ENCODE data around the gene GNGT2. TPM values are rescaled to one million over a fixed set of nuclear protein-coding genes. Genes with fewer than 3 reads are reported as not detected.

Gene GNGT2
- total RNA-seq: 3.2 and 3.3 TPM in 2 replicates

GRCh38 chr17:49210158-49211029, at the start of gene GNGT2, which contains the start of gene ABI3:
Gene GNGT2, minus strand, starts transcription at chr17:49210574. Its CDS starts 3,152 bp downstream, at chr17:49207422.
Gene ABI3, plus strand, starts transcription at chr17:49210707. Its CDS starts 18 bp downstream, at chr17:49210725.

GRCh38 chr17:49230636-49231562, 20.5 kb upstream of the GNGT2 start, which contains the start of gene PHOSPHO1:
Gene PHOSPHO1, minus strand, starts transcription at chr17:49230787. Its CDS starts 4,096 bp downstream, at chr17:49226691.

Other genes with a start within 250 kb of the GNGT2 start
- gene GIP, start 242.0 kb downstream of the GNGT2 start, total RNA-seq: not detected in 2 replicates
- 1.5 and 5.1 TPM in 2 replicates for gene IGF2BP1, start 213.2 kb downstream of the GNGT2 start, total RNA-seq
- gene B4GALNT2, start 77.8 kb downstream of the GNGT2 start, total RNA-seq: not detected in 2 replicates
- gene ABI3, start 133 bp upstream of the GNGT2 start, total RNA-seq: 25.7 and 45.7 TPM in 2 replicates
- 0.27 TPM in 1 of 2 replicates, not detected in the other for gene PHOSPHO1, start 20.2 kb upstream of the GNGT2 start, total RNA-seq
- 19.0 and 21.1 TPM in 2 replicates for gene ZNF652, start 151.7 kb upstream of the GNGT2 start, total RNA-seq
- 121 and 146 TPM in 2 replicates for gene PHB1, start 204.3 kb upstream of the GNGT2 start, total RNA-seq